HCT116 (cell line): ENCODE results near the gene RPS6KL1. TPM values are rescaled to one million over a fixed set of nuclear protein-coding genes. Genes with fewer than 3 reads are reported as not detected.

Source experiments
- ATAC-seq: fragments of 200-7000 bp; cut with Tn5 transposase; 2 replicates; pipeline ENCODE4 v1.9.1; 2020; ENCODE audit warnings: mild to moderate bottlenecking, moderate library complexity
- BruUV-seq: library from RNA; stranded (reverse); fragments of 400-500 nt; replicated peaks from 2 replicates; lab custom pipeline; 2021; lab: Mats Ljungman, UMichigan
- CTCF ChIA-PET: fragments of 300-600 bp; sonication (Branson Sonifier 250); formaldehyde crosslinking; loops from one replicate; lab custom pipeline; 2021; ENCODE audit warnings: antibody characterized with exemption; lab: Charles Lee
- POLR2A ChIA-PET: fragments of 300-600, 350-600 bp; sonication (Branson Sonifier 250); formaldehyde crosslinking; loops from one replicate; lab custom pipeline; 2021; ENCODE audit warnings: antibody characterized with exemption; lab: Charles Lee
- RAD21 ChIA-PET, 2 experiments: fragments of 300-600 bp; sonication (Branson Sonifier 250); formaldehyde crosslinking; loops; one replicate each; lab custom pipeline; 2023; ENCODE audit warnings: low total read pairs in 2 of 2; ENCODE audit not compliant: uncharacterized antibody in 2 of 2, unreplicated experiment in 2 of 2, low non-redundant PET in 1 of 2; lab: Charles Lee
- DNase-seq: peaks from one replicate; pipeline ENCODE4 v3.0.0-alpha.2; 2010; ENCODE audit warnings: low read depth, low spot score
- H2AFZ ChIP-seq: fragments of 200-600 bp; shearing (Covaris generic), sonication (generic); 2 replicates; pipeline ENCODE4 v1.6.1; 2017; ENCODE audit warnings: low read depth, mixed run types, mixed read lengths, antibody characterized with exemption, low read length; ENCODE audit not compliant: poor library complexity, severe bottlenecking
- H3K27ac ChIP-seq: 2 replicates; pipeline ENCODE4 v1.5.1; 2012; ENCODE audit warnings: low read depth, low read length
- H3K27me3 ChIP-seq: fragments of 200-600 bp; sonication (generic); 2 replicates; pipeline ENCODE4 v1.6.1; 2016; ENCODE audit warnings: mixed run types, low read length, mixed read lengths; ENCODE audit not compliant: insufficient read depth
- H3K36me3 ChIP-seq, 2 experiments: fragments of 200-500 bp in 1 of 2; fragments of 200-600 bp in 1 of 2; sonication (Bioruptor generic) in 1 of 2; sonication (generic) in 1 of 2; 2 replicates each; pipeline versions ENCODE4 v1.5.1 to v1.6.1; 2014 to 2016; ENCODE audit warnings: low read length in 2 of 2, inconsistent platforms in 1 of 2, mixed read lengths in 1 of 2, mixed run types in 1 of 2; ENCODE audit not compliant: insufficient read depth in 2 of 2, control insufficient read depth in 1 of 2
- H3K4me1 ChIP-seq, 2 experiments: fragments of 200-600 bp in 1 of 2; sonication (generic) in 1 of 2; 2 replicates each; pipeline versions ENCODE4 v1.5.1 to v1.6.1; 2012 to 2017; ENCODE audit warnings: low read length in 2 of 2, inconsistent platforms in 1 of 2, mild to moderate bottlenecking in 1 of 2, mixed read lengths in 1 of 2, mixed run types in 1 of 2, moderate library complexity in 1 of 2; ENCODE audit not compliant: insufficient read depth in 2 of 2, control insufficient read depth in 1 of 2
- H3K4me2 ChIP-seq: fragments of 200-600 bp; sonication (generic); 2 replicates; pipeline ENCODE4 v1.6.1; 2017; ENCODE audit warnings: mixed run types, low read length, mixed read lengths
- H3K4me3 ChIP-seq, 2 experiments: fragments of 200-600 bp in 1 of 2; sonication (generic) in 1 of 2; replicated peaks in 1 of 2; 2 replicates each; pipeline ENCODE4 v1.5.1; 2011 to 2016; ENCODE audit warnings: low read length in 2 of 2, control low read depth in 1 of 2, low read depth in 1 of 2, mild to moderate bottlenecking in 1 of 2, mixed read lengths in 1 of 2, mixed run types in 1 of 2
- H3K79me2 ChIP-seq: fragments of 200-600 bp; sonication (generic); 2 replicates; pipeline ENCODE4 v1.6.1; 2017; ENCODE audit warnings: mild to moderate bottlenecking, mixed run types, low read length, moderate library complexity, mixed read lengths; ENCODE audit not compliant: insufficient read depth
- H3K9ac ChIP-seq: fragments of 200-600 bp; sonication (generic); 2 replicates; pipeline ENCODE4 v1.6.1; 2016; ENCODE audit warnings: low read length, mixed read lengths
- H3K9me2 ChIP-seq: fragments of 200-600 bp; sonication (generic), shearing (Covaris generic); 2 replicates; pipeline ENCODE4 v1.6.1; 2017; ENCODE audit warnings: mixed run types, mild to moderate bottlenecking, moderate library complexity; ENCODE audit not compliant: insufficient read depth
- H3K9me3 ChIP-seq, 2 experiments: fragments of 200-500 bp in 1 of 2; fragments of 200-600 bp in 1 of 2; sonication (Bioruptor generic) in 1 of 2; sonication (generic) in 1 of 2; 2 replicates each; pipeline ENCODE4 v1.6.1; 2014 to 2017; ENCODE audit warnings: low read length in 2 of 2, mixed read lengths in 2 of 2, inconsistent platforms in 1 of 2, low read depth in 1 of 2, mild to moderate bottlenecking in 1 of 2, mixed run types in 1 of 2, moderate library complexity in 1 of 2; ENCODE audit not compliant: control insufficient read depth in 1 of 2, insufficient read depth in 1 of 2
- H4K20me1 ChIP-seq: fragments of 200-600 bp; sonication (generic), shearing (Covaris generic); 2 replicates; pipeline ENCODE4 v1.6.1; 2017; ENCODE audit warnings: mixed run types, mild to moderate bottlenecking, moderate library complexity; ENCODE audit not compliant: insufficient read depth
- EGR1 ChIP-seq: IDR thresholded peaks from 2 replicates; pipeline ENCODE4 v1.6.1; 2012; ENCODE audit warnings: low read depth
- ELF1 ChIP-seq: IDR thresholded peaks from 2 replicates; pipeline ENCODE4 v1.6.1; 2012; ENCODE audit warnings: low read depth, borderline replicate concordance
- EZH2 ChIP-seq: fragments of 200-600 bp; sonication (generic); IDR thresholded peaks from 2 replicates; pipeline ENCODE4 v1.6.1; 2017; ENCODE audit warnings: antibody characterized with exemption, mixed run types
- EZH2phosphoT487 ChIP-seq: fragments of 200-600 bp; IDR thresholded peaks from 2 replicates; pipeline ENCODE4 v1.6.1; 2018; ENCODE audit warnings: antibody characterized with exemption, borderline replicate concordance
- FOSL1 ChIP-seq: IDR thresholded peaks from 2 replicates; pipeline ENCODE4 v1.6.1; 2012; ENCODE audit warnings: low read depth
- MAX ChIP-seq: IDR thresholded peaks from 2 replicates; pipeline ENCODE4 v1.6.1; 2012
- POLR2A ChIP-seq: IDR thresholded peaks from 2 replicates; pipeline ENCODE4 v1.7.0; 2011; ENCODE audit warnings: borderline replicate concordance; ENCODE audit not compliant: insufficient read depth, insufficient read length; ENCODE audit errors: extremely low read depth
- POLR2AphosphoS5 ChIP-seq: IDR thresholded peaks from 2 replicates; pipeline ENCODE4 v1.6.1; 2011; ENCODE audit warnings: mild to moderate bottlenecking, low read depth, low read length, moderate library complexity
- RAD21 ChIP-seq: IDR thresholded peaks from 2 replicates; pipeline ENCODE4 v1.6.1; 2012; ENCODE audit warnings: low read depth, mild to moderate bottlenecking
- SIN3A ChIP-seq: IDR thresholded peaks from 2 replicates; pipeline ENCODE4 v1.6.1; 2012; ENCODE audit warnings: low read depth
- SP1 ChIP-seq: IDR thresholded peaks from 2 replicates; pipeline ENCODE4 v1.6.1; 2012; ENCODE audit warnings: low read depth
- SRF ChIP-seq: IDR thresholded peaks from 2 replicates; pipeline ENCODE4 v1.6.1; 2012; ENCODE audit warnings: low read depth
- TCF7L2 ChIP-seq: IDR thresholded peaks from 2 replicates; pipeline ENCODE4 v1.7.0; 2011; ENCODE audit warnings: borderline replicate concordance, inconsistent platforms; ENCODE audit not compliant: insufficient read depth, insufficient read length; ENCODE audit errors: extremely low read depth
- YY1 ChIP-seq: IDR thresholded peaks from 2 replicates; pipeline ENCODE4 v1.6.1; 2011; ENCODE audit warnings: low read length, low read depth, moderate library complexity, mild to moderate bottlenecking; ENCODE audit not compliant: insufficient replicate concordance; ENCODE audit errors: extremely low read depth
- ZFX ChIP-seq: fragments of 450-650 bp; IDR thresholded peaks from 2 replicates; pipeline ENCODE4 v1.6.1; 2017
- ZNF274 ChIP-seq: fragments of 200-500 bp; sonication (Bioruptor generic); IDR thresholded peaks from 2 replicates; pipeline ENCODE4 v1.6.1; 2014; ENCODE audit warnings: mild to moderate bottlenecking, low read depth, low read length, inconsistent platforms
- intact Hi-C: fragments of 100-400 bp; cut with micrococcal nuclease; formaldehyde crosslinking; loops from 2 replicates; pipeline ENCODE4 v1.10.0; 2022
- total RNA-seq: library from RNA; stranded (reverse); gene quantifications from one replicate; pipeline ENCODE4 v1.2.1, GENCODE V29; 2021; ENCODE audit not compliant: unreplicated experiment
- TF ChIP-seq, protein P1 (sequence below): IDR thresholded peaks from 2 replicates; pipeline ENCODE4 v1.6.1; 2012; ENCODE audit warnings: low read depth
- TF ChIP-seq, protein P2 (sequence below): IDR thresholded peaks from 2 replicates; pipeline ENCODE4 v1.6.1; 2012

Gene RPS6KL1
- total RNA-seq, 1 experiment from 2014 or later, result 6.7 TPM

DNA sequence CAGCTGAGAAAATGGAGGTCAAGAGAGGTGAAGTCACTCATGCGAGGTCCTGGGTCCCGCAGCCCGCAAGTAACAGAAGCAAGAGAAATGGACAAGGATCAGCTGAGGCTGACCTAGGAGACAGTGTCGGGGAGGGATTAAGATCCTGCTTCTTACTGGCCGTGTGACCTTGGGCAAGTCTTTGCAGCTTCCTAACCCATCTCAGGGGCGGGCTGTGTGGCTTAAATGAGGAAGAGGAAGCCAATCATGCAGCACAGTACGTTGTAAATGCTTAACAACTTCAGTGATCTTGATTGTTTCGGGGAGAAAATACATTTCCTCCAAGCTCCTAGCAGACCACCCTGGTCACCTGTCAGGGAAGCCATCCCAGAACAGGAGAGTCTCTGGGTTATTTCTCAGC lies 39.4 kb upstream of the RPS6KL1 start:
- Histone ChIP-seq H3K4me3 (no peak overlapping the region), H3K36me3 (no peaks in the 10 kb centered on the region), H3K27me3 (no peaks in the 10 kb centered on the region), H3K27ac (no peak overlapping the region), H3K9ac (no peak overlapping the region), H2AFZ (no peak overlapping the region), H3K4me1 (no peaks in the 10 kb centered on the region), H3K4me2 (no peak overlapping the region), H3K9me2 (no peaks in the 10 kb centered on the region), H3K9me3 (no peaks in the 10 kb centered on the region), H3K79me2 (no peaks in the 10 kb centered on the region), H4K20me1 (no peaks in the 10 kb centered on the region)
- intact Hi-C loops, result no loop called here
- DNase-seq (no peak), ATAC-seq (no peak)
- POLR2A ChIA-PET, result no interaction called here
- CTCF ChIA-PET, result no interaction called here
- RAD21 ChIA-PET, result no interaction called here
- TF ChIP-seq EZH2, result no peak
- TF ChIP-seq TCF7L2, result no peak
- no peak for TF ChIP-seq RAD21
- TF ChIP-seq SIN3A, result no peak
- no peak for TF ChIP-seq EGR1
- no peak for TF ChIP-seq ZNF274
- no peak for TF ChIP-seq SRF
- TF ChIP-seq POLR2AphosphoS5, result no peak
- no peak for TF ChIP-seq ELF1
- BruUV-seq, result no TSS peak

- H3K27ac ChIP-seq, result no peak overlapping the region
- H4K20me1 ChIP-seq, result no peaks in the 10 kb centered on the region
- DNase-seq (no peak), ATAC-seq (no peak)
- no peaks in the 10 kb centered on the region for H3K9me2 ChIP-seq
- H3K36me3 ChIP-seq, result no peaks in the 10 kb centered on the region
- H3K9me3 ChIP-seq, result no peaks in the 10 kb centered on the region
- CTCF ChIA-PET, result no interaction called here
- no peak overlapping the region for H3K4me3 ChIP-seq
- no peak overlapping the region for H2AFZ ChIP-seq
- H3K4me2 ChIP-seq, result no peak overlapping the region
- no peaks in the 10 kb centered on the region for H3K4me1 ChIP-seq
- no peak overlapping the region for H3K9ac ChIP-seq
- intact Hi-C loops, result no loop called here
- no peaks in the 10 kb centered on the region for H3K79me2 ChIP-seq
- RAD21 ChIA-PET, result no interaction called here
- no peak for TF ChIP-seq SP1
- no peak for TF ChIP-seq ZFX
- TF ChIP-seq EZH2, result no peak
- TF ChIP-seq POLR2AphosphoS5, result no peak
- TF ChIP-seq, protein P1, sequence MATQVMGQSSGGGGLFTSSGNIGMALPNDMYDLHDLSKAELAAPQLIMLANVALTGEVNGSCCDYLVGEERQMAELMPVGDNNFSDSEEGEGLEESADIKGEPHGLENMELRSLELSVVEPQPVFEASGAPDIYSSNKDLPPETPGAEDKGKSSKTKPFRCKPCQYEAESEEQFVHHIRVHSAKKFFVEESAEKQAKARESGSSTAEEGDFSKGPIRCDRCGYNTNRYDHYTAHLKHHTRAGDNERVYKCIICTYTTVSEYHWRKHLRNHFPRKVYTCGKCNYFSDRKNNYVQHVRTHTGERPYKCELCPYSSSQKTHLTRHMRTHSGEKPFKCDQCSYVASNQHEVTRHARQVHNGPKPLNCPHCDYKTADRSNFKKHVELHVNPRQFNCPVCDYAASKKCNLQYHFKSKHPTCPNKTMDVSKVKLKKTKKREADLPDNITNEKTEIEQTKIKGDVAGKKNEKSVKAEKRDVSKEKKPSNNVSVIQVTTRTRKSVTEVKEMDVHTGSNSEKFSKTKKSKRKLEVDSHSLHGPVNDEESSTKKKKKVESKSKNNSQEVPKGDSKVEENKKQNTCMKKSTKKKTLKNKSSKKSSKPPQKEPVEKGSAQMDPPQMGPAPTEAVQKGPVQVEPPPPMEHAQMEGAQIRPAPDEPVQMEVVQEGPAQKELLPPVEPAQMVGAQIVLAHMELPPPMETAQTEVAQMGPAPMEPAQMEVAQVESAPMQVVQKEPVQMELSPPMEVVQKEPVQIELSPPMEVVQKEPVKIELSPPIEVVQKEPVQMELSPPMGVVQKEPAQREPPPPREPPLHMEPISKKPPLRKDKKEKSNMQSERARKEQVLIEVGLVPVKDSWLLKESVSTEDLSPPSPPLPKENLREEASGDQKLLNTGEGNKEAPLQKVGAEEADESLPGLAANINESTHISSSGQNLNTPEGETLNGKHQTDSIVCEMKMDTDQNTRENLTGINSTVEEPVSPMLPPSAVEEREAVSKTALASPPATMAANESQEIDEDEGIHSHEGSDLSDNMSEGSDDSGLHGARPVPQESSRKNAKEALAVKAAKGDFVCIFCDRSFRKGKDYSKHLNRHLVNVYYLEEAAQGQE, result no peak
- no peak for TF ChIP-seq SRF
- TF ChIP-seq EZH2phosphoT487, result no peak
- no peak for TF ChIP-seq ZNF274
- TF ChIP-seq YY1, result no peak
- TF ChIP-seq, protein P2, sequence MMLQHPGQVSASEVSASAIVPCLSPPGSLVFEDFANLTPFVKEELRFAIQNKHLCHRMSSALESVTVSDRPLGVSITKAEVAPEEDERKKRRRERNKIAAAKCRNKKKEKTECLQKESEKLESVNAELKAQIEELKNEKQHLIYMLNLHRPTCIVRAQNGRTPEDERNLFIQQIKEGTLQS, result no peak
- no peak for TF ChIP-seq MAX
- no peak for TF ChIP-seq POLR2A
- TF ChIP-seq RAD21, result no peak
- no peak for TF ChIP-seq ELF1
- no peak for TF ChIP-seq SIN3A
- TF ChIP-seq FOSL1, result no peak
- no peaks in the 10 kb centered on the region for H3K27me3 ChIP-seq
- POLR2A ChIA-PET, result no interaction called here
- BruUV-seq, result no TSS peak
Observed at GRCh38 chr14:74962046-74962445, 39.0 kb upstream of the RPS6KL1 start.
